Measurements from ENCODE around the gene PDE11A. TPM values are rescaled to one million over a fixed set of nuclear protein-coding genes. Genes with fewer than 3 reads are reported as not detected.

Gene PDE11A
- total RNA-seq, 2 donors from 2014 or later, result not detected

- Mint-ChIP-seq H3K27ac (no peak overlapping the region), H3K4me1 (no peaks in the 10 kb centered on the region), H3K36me3 (ENCODE audit: low read depth) (no peaks in the 10 kb centered on the region), H3K4me3 (no peak overlapping the region), H3K27me3 (peaks cover 10% of the 10 kb centered on the region)
- DNase-seq (no peak), ATAC-seq (no peak)
- H3K9me3 ChIP-seq (ENCODE audit: control insufficient read depth, low read length, poor library complexity, severe bottlenecking), result no peaks in the 10 kb centered on the region
Observed at GRCh38 chr2:178016612-178017011, 56.0 kb downstream of the PDE11A start.

GRCh38 chr2:178012639-178013038 is 59.9 kb downstream of the PDE11A start:
- no peaks in the 10 kb centered on the region for H3K9me3 ChIP-seq (ENCODE audit: control insufficient read depth, low read length, poor library complexity, severe bottlenecking)
- no peak overlapping the region for H3K27ac Mint-ChIP-seq
- DNase-seq (no peak), ATAC-seq (no peak)
- no peaks in the 10 kb centered on the region for H3K36me3 Mint-ChIP-seq (ENCODE audit: low read depth)
- H3K4me1 Mint-ChIP-seq, result no peaks in the 10 kb centered on the region
- H3K27me3 Mint-ChIP-seq, result peaks cover 32% of the 10 kb centered on the region
- H3K4me3 Mint-ChIP-seq, result no peak overlapping the region

GRCh38 chr2:178009813-178010212 is 62.8 kb downstream of the PDE11A start:
- peaks cover 32% of the 10 kb centered on the region for H3K27me3 Mint-ChIP-seq
- H3K36me3 Mint-ChIP-seq (ENCODE audit: low read depth), result no peaks in the 10 kb centered on the region
- no peak overlapping the region for H3K4me3 Mint-ChIP-seq
- ATAC-seq, result no peak
- no peak overlapping the region for H3K27ac Mint-ChIP-seq
- H3K4me1 Mint-ChIP-seq, result no peaks in the 10 kb centered on the region
- no peaks in the 10 kb centered on the region for H3K9me3 ChIP-seq (ENCODE audit: control insufficient read depth, low read length, poor library complexity, severe bottlenecking)
- DNase-seq, result no peak

GRCh38 chr2:178008636-178009289 is 63.8 kb downstream of the PDE11A start:
- Mint-ChIP-seq H3K27me3 (peaks cover 37% of the 10 kb centered on the region), H3K36me3 (ENCODE audit: low read depth) (no peaks in the 10 kb centered on the region), H3K4me3 (no peak overlapping the region), H3K27ac (no peak overlapping the region), H3K4me1 (no peaks in the 10 kb centered on the region)
- no peak for DNase-seq
- ATAC-seq, result no peak
- H3K9me3 ChIP-seq (ENCODE audit: control insufficient read depth, low read length, poor library complexity, severe bottlenecking), result no peaks in the 10 kb centered on the region

GRCh38 chr2:178006710-178007109 is 65.9 kb downstream of the PDE11A start:
- ATAC-seq (no peak), DNase-seq (no peak)
- H3K36me3 Mint-ChIP-seq (ENCODE audit: low read depth), result no peaks in the 10 kb centered on the region
- H3K27me3 Mint-ChIP-seq, result peaks cover 29% of the 10 kb centered on the region
- H3K9me3 ChIP-seq (ENCODE audit: control insufficient read depth, low read length, poor library complexity, severe bottlenecking), result no peaks in the 10 kb centered on the region
- no peaks in the 10 kb centered on the region for H3K4me1 Mint-ChIP-seq
- H3K4me3 Mint-ChIP-seq, result no peak overlapping the region
- H3K27ac Mint-ChIP-seq, result no peak overlapping the region

- Mint-ChIP-seq H3K27ac (no peak overlapping the region), H3K4me1 (no peaks in the 10 kb centered on the region), H3K27me3 (peaks cover 19% of the 10 kb centered on the region), H3K36me3 (ENCODE audit: low read depth) (no peaks in the 10 kb centered on the region), H3K4me3 (no peak overlapping the region)
- no peak for ATAC-seq
- no peaks in the 10 kb centered on the region for H3K9me3 ChIP-seq (ENCODE audit: control insufficient read depth, low read length, poor library complexity, severe bottlenecking)
- no peak for DNase-seq
Observed at GRCh38 chr2:178005756-178006155, 66.8 kb downstream of the PDE11A start.

GRCh38 chr2:178002038-178002437 is 70.5 kb downstream of the PDE11A start:
- no peaks in the 10 kb centered on the region for H3K36me3 Mint-ChIP-seq (ENCODE audit: low read depth)
- peaks cover 28% of the 10 kb centered on the region for H3K27me3 Mint-ChIP-seq
- no peak overlapping the region for H3K4me3 Mint-ChIP-seq
- H3K4me1 Mint-ChIP-seq, result no peaks in the 10 kb centered on the region
- no peaks in the 10 kb centered on the region for H3K9me3 ChIP-seq (ENCODE audit: control insufficient read depth, low read length, poor library complexity, severe bottlenecking)
- no peak for DNase-seq
- H3K27ac Mint-ChIP-seq, result no peak overlapping the region
- no peak for ATAC-seq

- DNase-seq (no peak), ATAC-seq (no peak)
- Mint-ChIP-seq H3K27ac (no peak overlapping the region), H3K27me3 (peaks cover 36% of the 10 kb centered on the region), H3K4me1 (no peaks in the 10 kb centered on the region), H3K4me3 (no peak overlapping the region), H3K36me3 (ENCODE audit: low read depth) (no peaks in the 10 kb centered on the region)
- no peaks in the 10 kb centered on the region for H3K9me3 ChIP-seq (ENCODE audit: control insufficient read depth, low read length, poor library complexity, severe bottlenecking)
Observed at GRCh38 chr2:177998996-177999395, 73.6 kb downstream of the PDE11A start.

GRCh38 chr2:177998006-177998405 is 74.6 kb downstream of the PDE11A start:
- Mint-ChIP-seq H3K27me3 (peaks cover 36% of the 10 kb centered on the region), H3K27ac (no peak overlapping the region), H3K4me1 (no peaks in the 10 kb centered on the region), H3K4me3 (no peak overlapping the region), H3K36me3 (ENCODE audit: low read depth) (no peaks in the 10 kb centered on the region)
- DNase-seq (no peak), ATAC-seq (no peak)
- no peaks in the 10 kb centered on the region for H3K9me3 ChIP-seq (ENCODE audit: control insufficient read depth, low read length, poor library complexity, severe bottlenecking)

- H3K27me3 Mint-ChIP-seq, result peaks cover 54% of the 10 kb centered on the region
- no peak for ATAC-seq
- H3K4me3 Mint-ChIP-seq, result no peak overlapping the region
Observed at GRCh38 chr2:177992992-177993391, 79.6 kb downstream of the PDE11A start.

GRCh38 chr2:177989029-177989885 is 83.3 kb downstream of the PDE11A start:
- H3K4me1 Mint-ChIP-seq, result no peaks in the 10 kb centered on the region
- peaks cover 56% of the 10 kb centered on the region for H3K27me3 Mint-ChIP-seq
- DNase-seq (no peak), ATAC-seq (no peak)
- no peak overlapping the region for H3K4me3 Mint-ChIP-seq
- H3K36me3 Mint-ChIP-seq (ENCODE audit: low read depth), result no peaks in the 10 kb centered on the region
- no peaks in the 10 kb centered on the region for H3K9me3 ChIP-seq (ENCODE audit: control insufficient read depth, low read length, poor library complexity, severe bottlenecking)
- H3K27ac Mint-ChIP-seq, result no peak overlapping the region

More at GRCh38 chr2:177992992-177993391, 79.6 kb downstream of the PDE11A start:
- H3K4me1 Mint-ChIP-seq, result no peaks in the 10 kb centered on the region
- no peak for DNase-seq
- H3K27ac Mint-ChIP-seq, result no peak overlapping the region
- no peaks in the 10 kb centered on the region for H3K36me3 Mint-ChIP-seq (ENCODE audit: low read depth)
- no peaks in the 10 kb centered on the region for H3K9me3 ChIP-seq (ENCODE audit: control insufficient read depth, low read length, poor library complexity, severe bottlenecking)

GRCh38 chr2:177984749-177985148 is 87.8 kb downstream of the PDE11A start:
- peaks cover 44% of the 10 kb centered on the region for H3K27me3 Mint-ChIP-seq
- H3K36me3 Mint-ChIP-seq (ENCODE audit: low read depth), result no peaks in the 10 kb centered on the region

GRCh38 chr2:177983183-177983788 is 89.3 kb downstream of the PDE11A start:
- Mint-ChIP-seq H3K4me3 (no peak overlapping the region), H3K4me1 (no peaks in the 10 kb centered on the region), H3K36me3 (ENCODE audit: low read depth) (no peaks in the 10 kb centered on the region), H3K27ac (no peak overlapping the region), H3K27me3 (peaks cover 30% of the 10 kb centered on the region)
- ATAC-seq, result peak; percentile 55
- no peak for DNase-seq
- no peaks in the 10 kb centered on the region for H3K9me3 ChIP-seq (ENCODE audit: control insufficient read depth, low read length, poor library complexity, severe bottlenecking)

More at GRCh38 chr2:177984749-177985148, 87.8 kb downstream of the PDE11A start:
- H3K4me1 Mint-ChIP-seq, result no peaks in the 10 kb centered on the region
- ATAC-seq, result no peak
- DNase-seq, result no peak
- no peak overlapping the region for H3K4me3 Mint-ChIP-seq
- H3K9me3 ChIP-seq (ENCODE audit: control insufficient read depth, low read length, poor library complexity, severe bottlenecking), result no peaks in the 10 kb centered on the region
- H3K27ac Mint-ChIP-seq, result no peak overlapping the region

Measured in T-helper 17 cell (primary cell).